Gastrocnemius medialis (tissue), 4 donors: ENCODE data around the gene LOC128125822.

Experiments
- ATAC-seq, 2 donors: fragments of 150-250 bp; one replicate each; pipeline ENCODE4 v1.9.1; 2016
- DNase-seq, 2 donors: peaks; one replicate each; pipeline ENCODE4 v3.0.0-alpha.2; 2019
- H3K27ac ChIP-seq, 4 donors: fragments of 200-600 bp; sonication (generic); 1 replicate in 1 of 4; 2 replicates in 3 of 4; pipeline ENCODE4 v1.5.1; 2016 to 2018; ENCODE audit warnings: mild to moderate bottlenecking in 2 of 4, moderate library complexity in 1 of 4
- H3K27me3 ChIP-seq, 3 donors: fragments of 200-600 bp; sonication (generic) in 2 of 3; 1 replicate in 1 of 3; 2 replicates in 2 of 3; pipeline versions ENCODE4 v1.5.1 to v1.6.0; 2016 to 2019; ENCODE audit warnings: mild to moderate bottlenecking in 1 of 3, moderate library complexity in 1 of 3
- H3K36me3 ChIP-seq, 2 donors: fragments of 200-600 bp; sonication (generic) in 1 of 2; one replicate each; pipeline ENCODE4 v1.5.1; 2017 to 2018
- H3K4me1 ChIP-seq, 2 donors: fragments of 200-600 bp; sonication (generic) in 1 of 2; one replicate each; pipeline ENCODE4 v1.5.1; 2016 to 2017; ENCODE audit warnings: mild to moderate bottlenecking in 2 of 2
- H3K4me3 ChIP-seq, 4 donors: fragments of 200-600 bp; sonication (generic) in 3 of 4; 1 replicate in 1 of 4; 2 replicates in 3 of 4; pipeline ENCODE4 v1.5.1; 2016 to 2019; ENCODE audit warnings: mild to moderate bottlenecking in 2 of 4
- H3K9me3 ChIP-seq, 3 donors: fragments of 200-600 bp; sonication (generic) in 2 of 3; 1 replicate in 1 of 3; 2 replicates in 2 of 3; pipeline ENCODE4 v1.5.1; 2016 to 2019
- CTCF ChIP-seq, 5 experiments: fragments of 450-650 bp in 3 of 5; fragments of 200-600 bp in 2 of 5; sonication (generic) in 2 of 5; IDR thresholded peaks in 4 of 5; conservative IDR thresholded peaks in 1 of 5; 1 replicate in 4 of 5; 2 replicates in 1 of 5; pipeline ENCODE4 v1.5.1; 2016 to 2019; ENCODE audit warnings: antibody characterized with exemption in 5 of 5, mild to moderate bottlenecking in 3 of 5, moderate library complexity in 3 of 5
- POLR2A ChIP-seq, 2 donors: fragments of 450-650 bp; IDR thresholded peaks; one replicate each; pipeline ENCODE4 v1.6.1; 2017; ENCODE audit warnings: antibody characterized with exemption in 2 of 2, mild to moderate bottlenecking in 2 of 2, moderate library complexity in 2 of 2
- in situ Hi-C, 4 donors: fragments of 200-750 bp; cut with MboI; loops; one replicate each; pipeline versions ENCODE4 v1.15.0 to v1.8.0; 2017; ENCODE audit warnings: low sequenced_read_pairs in 4 of 4
- intact Hi-C: fragments of 100-400 bp; cut with DNase I; formaldehyde crosslinking; loops from one replicate; pipeline ENCODE4 v1.15.1; 2023; ENCODE audit warnings: low total_unique reads

LOC128125822 gene

GRCh38 chr6:63533026-63533425 lies 39.3 kb upstream of the LOC128125822 start:
- TF ChIP-seq POLR2A (IDR thresholded peaks at IDR 0.05) (no peak), CTCF (IDR thresholded peaks at IDR 0.05 in 4 of 5, conservative IDR thresholded peaks at IDR 0.05 in 1 of 5) (no peak)
- DNase-seq, result no peak
- H3K4me1 ChIP-seq, result peaks cover 3 to 21% of the 10 kb centered on the region in 2 donors
- intact Hi-C loops, result no loop called here
- H3K36me3 ChIP-seq, result no peaks in the 10 kb centered on the region
- no peak overlapping the region for H3K4me3 ChIP-seq
- no peaks in the 10 kb centered on the region for H3K27me3 ChIP-seq
- H3K9me3 ChIP-seq, result no peaks in the 10 kb centered on the region
- in situ Hi-C loops, result no loop called here
- ATAC-seq, result no peak
- no peak overlapping the region for H3K27ac ChIP-seq

- Histone ChIP-seq H3K9me3 (no peaks in the 10 kb centered on the region), H3K4me1 (peaks cover 0 to 15% of the 10 kb centered on the region in 2 donors), H3K27ac (no peak overlapping the region), H3K27me3 (no peaks in the 10 kb centered on the region), H3K36me3 (no peaks in the 10 kb centered on the region), H3K4me3 (no peak overlapping the region)
- ATAC-seq (no peak), DNase-seq (no peak)
- intact Hi-C loops (no loop called here), in situ Hi-C loops (no loop called here)
- no peak for TF ChIP-seq CTCF (IDR thresholded peaks at IDR 0.05 in 4 of 5, conservative IDR thresholded peaks at IDR 0.05 in 1 of 5)
- no peak for TF ChIP-seq POLR2A (IDR thresholded peaks at IDR 0.05)
Observed at GRCh38 chr6:63533952-63534351, 38.3 kb upstream of the LOC128125822 start.

GRCh38 chr6:63537201-63537958 lies 34.9 kb upstream of the LOC128125822 start:
- no peak for TF ChIP-seq POLR2A (IDR thresholded peaks at IDR 0.05)
- no peak for TF ChIP-seq CTCF (IDR thresholded peaks at IDR 0.05 in 4 of 5, conservative IDR thresholded peaks at IDR 0.05 in 1 of 5)
- no peaks in the 10 kb centered on the region for H3K36me3 ChIP-seq
- in situ Hi-C loops, result no loop called here
- no peak for DNase-seq
- H3K4me3 ChIP-seq, result no peak overlapping the region
- H3K4me1 ChIP-seq, result peaks cover 0 to 3% of the 10 kb centered on the region in 2 donors
- no peaks in the 10 kb centered on the region for H3K9me3 ChIP-seq
- no peaks in the 10 kb centered on the region for H3K27me3 ChIP-seq
- no peak overlapping the region for H3K27ac ChIP-seq
- intact Hi-C loops, result no loop called here
- ATAC-seq, result no peak

- Histone ChIP-seq H3K4me3 (no peak overlapping the region), H3K27ac (no peak overlapping the region), H3K36me3 (no peaks in the 10 kb centered on the region), H3K4me1 (peaks cover 0 to 3% of the 10 kb centered on the region in 2 donors), H3K27me3 (no peaks in the 10 kb centered on the region), H3K9me3 (no peaks in the 10 kb centered on the region)
- ATAC-seq (no peak), DNase-seq (no peak)
- intact Hi-C loops (no loop called here), in situ Hi-C loops (no loop called here)
- TF ChIP-seq CTCF (IDR thresholded peaks at IDR 0.05 in 4 of 5, conservative IDR thresholded peaks at IDR 0.05 in 1 of 5), result no peak
- TF ChIP-seq POLR2A (IDR thresholded peaks at IDR 0.05), result no peak
Observed at GRCh38 chr6:63537959-63538300, 34.4 kb upstream of the LOC128125822 start.

- Histone ChIP-seq H3K9me3 (no peaks in the 10 kb centered on the region), H3K36me3 (no peaks in the 10 kb centered on the region), H3K27me3 (no peaks in the 10 kb centered on the region), H3K4me3 (no peak overlapping the region), H3K27ac (no peak overlapping the region), H3K4me1 (peaks cover 0 to 3% of the 10 kb centered on the region in 2 donors)
- ATAC-seq, result no peak
- no peak for DNase-seq
- intact Hi-C loops (no loop called here), in situ Hi-C loops (no loop called here)
- no peak for TF ChIP-seq CTCF (IDR thresholded peaks at IDR 0.05 in 4 of 5, conservative IDR thresholded peaks at IDR 0.05 in 1 of 5)
- no peak for TF ChIP-seq POLR2A (IDR thresholded peaks at IDR 0.05)
Observed at GRCh38 chr6:63538550-63538949, 33.7 kb upstream of the LOC128125822 start.
